HG02981 (cell line): ENCODE measurements around the gene CHMP3.
"Not testable (repeated sequence)": the region's sequence is repeated elsewhere in the genome, so short reads cannot be mapped to it uniquely, and the experiment has no call there.

Source experiments
- ATAC-seq: cut with Tn5 transposase; IDR thresholded peaks from one replicate; pipeline ENCODE4 v1.9.1; 2021; ENCODE audit warnings: mild to moderate bottlenecking, moderate library complexity; ENCODE audit not compliant: unreplicated experiment

The CHMP3 gene

DNA sequence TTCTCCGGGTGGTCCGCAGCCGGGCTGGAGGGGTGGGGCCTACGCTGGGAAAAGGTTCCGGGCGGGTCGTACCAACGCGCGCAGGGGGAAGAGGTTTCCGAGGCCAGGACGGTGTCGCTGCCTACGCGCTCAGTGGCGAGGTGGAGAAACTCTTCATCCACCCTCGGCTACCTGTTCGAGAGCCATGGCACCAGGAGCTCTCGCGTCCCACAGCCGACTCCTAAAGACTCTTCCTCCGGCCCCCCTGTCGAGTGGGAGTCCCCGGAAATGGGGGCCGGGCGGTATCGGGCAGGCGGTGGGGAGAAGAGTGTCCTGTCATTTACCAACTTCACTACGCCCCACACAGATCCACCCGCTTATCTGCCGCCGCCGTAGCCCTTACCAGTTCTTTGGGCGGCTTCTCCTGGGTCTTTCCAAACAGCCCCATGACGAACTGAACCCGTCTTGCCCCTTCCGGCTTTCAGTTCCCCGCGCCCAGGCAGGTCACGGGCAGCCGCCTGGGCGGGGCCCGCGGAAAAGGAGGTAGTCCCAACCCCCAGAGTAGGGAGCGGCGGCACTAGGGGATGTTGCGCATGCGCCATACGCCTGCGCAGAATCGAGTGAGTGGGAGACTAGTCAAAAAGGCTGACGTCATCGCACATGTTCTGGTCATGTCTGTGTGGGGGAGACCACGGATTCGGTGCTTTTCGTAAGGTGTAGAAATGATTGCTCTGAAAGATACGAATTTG, at the start of gene CHMP3:
TSS of gene CHMP3 (minus strand) at position 522 of the 728 bp plus-strand sequence. CDS start at position 427, 95 bp downstream.
- ATAC-seq: peak; percentile 92

GRCh38 chr2:86610871-86611270, 47.6 kb upstream of the CHMP3 start:
- no peak for ATAC-seq

- ATAC-seq: no peak
Observed at GRCh38 chr2:86608832-86609410, 45.7 kb upstream of the CHMP3 start.

DNA sequence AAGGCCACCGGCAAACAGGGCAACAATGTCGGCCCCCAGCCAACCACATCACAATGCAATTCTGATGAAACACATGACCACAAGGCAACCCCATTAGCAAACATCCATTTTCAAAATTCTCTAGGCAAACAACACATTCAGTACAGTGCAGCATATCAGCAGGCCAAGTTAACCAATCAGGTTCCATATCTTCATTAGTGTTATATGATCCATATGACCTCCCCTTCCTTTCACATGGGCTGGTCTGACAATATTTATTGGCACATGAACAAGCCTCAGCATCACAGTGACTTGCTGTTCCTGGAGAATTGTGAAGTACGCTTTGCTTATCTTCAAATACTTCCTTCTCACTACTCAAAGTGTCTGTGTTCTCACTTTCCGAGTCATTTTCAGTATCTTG, 40.7 kb upstream of the CHMP3 start:
- ATAC-seq: no peak

GRCh38 chr2:86598966-86599365, 35.7 kb upstream of the CHMP3 start:
- no peak for ATAC-seq

DNA sequence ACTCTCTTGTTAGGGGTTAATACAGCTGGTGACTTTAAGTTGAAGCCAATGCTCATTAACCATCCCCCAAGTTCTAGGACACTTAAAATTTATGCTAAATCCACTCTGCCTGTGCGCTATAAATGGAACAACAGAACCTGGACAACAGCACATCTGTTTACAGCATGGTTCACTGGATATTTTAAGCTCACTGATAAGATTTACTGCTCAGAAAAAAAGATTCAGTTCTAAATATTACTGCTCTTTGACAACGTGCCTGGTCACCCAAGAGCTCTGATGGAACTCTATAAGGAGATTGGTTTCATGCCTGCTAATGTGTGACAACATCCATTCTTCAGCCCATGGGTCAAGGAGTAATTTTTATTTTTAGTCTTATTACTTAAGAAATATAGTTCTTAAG, 32.9 kb upstream of the CHMP3 start:
- no peak for ATAC-seq

DNA sequence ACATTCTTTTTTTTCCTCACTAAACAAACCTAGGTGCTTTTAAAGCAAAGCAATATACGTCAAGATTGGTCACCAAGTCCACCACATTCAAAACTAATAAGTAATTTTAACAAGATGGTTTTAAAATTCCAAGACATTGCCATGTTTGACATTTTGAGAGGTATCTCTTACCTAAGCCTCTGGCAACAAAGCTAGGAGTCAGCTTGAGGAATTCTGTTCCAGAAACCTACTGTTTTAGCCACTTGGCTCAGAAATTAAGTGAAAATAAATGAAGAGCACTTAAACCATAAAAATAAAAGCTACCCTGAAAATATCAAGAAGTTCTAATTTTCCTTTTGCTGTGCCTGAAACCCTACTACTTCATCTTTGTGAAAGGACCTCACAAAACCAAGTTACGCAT, 30.0 kb upstream of the CHMP3 start:
- no peak for ATAC-seq

DNA sequence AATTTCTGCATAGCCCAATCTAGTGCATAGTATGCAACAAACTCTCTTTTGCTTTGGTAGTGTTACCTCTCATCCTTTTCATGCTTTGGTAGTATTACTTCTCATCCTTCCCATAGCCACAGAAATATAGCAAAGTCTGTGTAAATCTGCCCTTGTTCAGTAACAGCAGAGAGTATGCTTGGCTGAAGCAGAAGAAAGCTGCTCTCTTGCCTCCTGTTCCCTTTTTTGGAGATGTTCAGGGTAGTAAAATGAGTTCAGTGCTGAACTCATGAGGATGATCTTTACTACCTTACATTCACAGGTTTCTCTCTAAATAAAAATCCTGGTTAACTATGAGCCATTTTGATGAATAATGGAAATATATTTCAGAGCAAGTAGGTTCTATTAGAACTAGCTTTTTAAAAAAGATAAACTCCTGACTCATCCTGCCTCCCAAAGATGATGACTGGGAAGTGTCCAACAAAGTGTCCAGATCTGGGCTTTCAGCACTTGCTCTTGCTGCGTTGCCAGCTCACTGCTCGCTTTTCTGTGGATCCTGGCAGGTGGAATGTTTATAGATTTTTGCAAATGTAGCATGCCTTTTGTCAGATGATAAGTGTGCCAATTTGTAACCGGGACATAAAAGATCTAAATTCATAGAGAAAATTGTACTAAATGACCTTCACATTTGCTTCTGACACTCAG, 29.4 kb upstream of the CHMP3 start:
- ATAC-seq: no peak

- not testable (repeated sequence) for ATAC-seq
Observed at GRCh38 chr2:86589701-86590100, 26.5 kb upstream of the CHMP3 start.

GRCh38 chr2:86584151-86584913, 21.1 kb upstream of the CHMP3 start:
- peak; percentile 50 for ATAC-seq

DNA sequence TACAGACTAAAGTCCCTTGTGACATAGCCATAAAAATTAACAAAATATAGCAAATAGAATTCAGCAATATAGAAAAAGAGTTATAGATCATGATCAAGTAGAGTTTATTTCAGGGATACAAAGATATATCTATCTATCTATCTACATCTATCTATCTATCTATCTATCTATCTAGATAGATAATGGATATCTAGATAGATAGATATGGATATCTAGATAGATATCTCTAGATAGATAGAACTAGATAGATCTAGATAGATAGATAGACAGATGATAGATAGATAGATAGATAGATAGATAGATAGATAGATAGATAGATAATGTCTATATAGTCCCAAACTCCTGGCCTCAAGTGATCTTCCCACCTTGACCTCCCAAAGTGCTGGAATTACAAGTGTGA, 17.3 kb upstream of the CHMP3 start:
- ATAC-seq: no peak

DNA sequence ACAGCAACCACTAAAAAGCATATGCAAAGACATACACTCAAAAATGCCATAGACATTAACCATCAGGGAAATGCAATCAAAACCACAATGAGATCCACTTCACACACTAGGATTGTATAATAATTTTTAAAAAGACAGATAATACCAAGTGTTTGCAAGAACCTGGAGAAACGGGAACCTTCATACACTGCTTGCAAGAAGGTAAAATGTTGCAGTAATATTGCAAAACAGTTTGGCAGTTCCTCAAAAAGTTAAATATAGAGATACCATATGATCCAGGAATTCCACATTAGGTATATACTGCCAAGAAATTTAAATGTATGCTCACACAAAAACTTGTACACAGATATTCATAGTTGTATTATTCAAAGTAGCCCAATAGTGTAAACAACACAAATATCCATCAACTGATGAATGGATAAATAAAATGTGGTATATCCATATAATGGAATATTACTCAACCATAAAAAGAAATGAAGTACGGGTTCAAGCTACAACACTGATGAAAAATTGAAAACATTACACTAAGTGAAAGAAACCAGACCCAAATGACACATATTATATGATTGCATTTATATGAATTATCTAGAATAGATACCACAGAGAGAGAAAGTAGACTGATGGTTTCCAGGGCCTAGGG, 14.7 kb upstream of the CHMP3 start:
- ATAC-seq: no peak

DNA sequence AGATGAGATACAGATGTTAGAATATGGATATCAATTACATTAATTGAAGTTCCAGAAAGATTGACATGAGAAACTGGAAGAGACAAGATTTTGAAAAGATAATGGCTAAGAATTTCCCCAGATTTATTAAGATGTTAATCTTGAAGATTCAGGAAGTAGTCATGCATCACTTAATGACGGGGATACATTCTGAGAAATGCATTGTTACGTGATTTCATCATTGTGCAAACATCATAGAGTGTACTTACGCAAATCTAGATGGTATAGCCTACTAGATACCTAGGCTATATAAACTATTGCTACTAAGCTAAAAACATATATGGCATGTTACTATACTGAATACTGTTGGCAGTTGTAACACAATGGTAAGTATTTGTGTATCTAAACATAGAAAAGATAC, 6.8 kb upstream of the CHMP3 start:
- no peak for ATAC-seq

DNA sequence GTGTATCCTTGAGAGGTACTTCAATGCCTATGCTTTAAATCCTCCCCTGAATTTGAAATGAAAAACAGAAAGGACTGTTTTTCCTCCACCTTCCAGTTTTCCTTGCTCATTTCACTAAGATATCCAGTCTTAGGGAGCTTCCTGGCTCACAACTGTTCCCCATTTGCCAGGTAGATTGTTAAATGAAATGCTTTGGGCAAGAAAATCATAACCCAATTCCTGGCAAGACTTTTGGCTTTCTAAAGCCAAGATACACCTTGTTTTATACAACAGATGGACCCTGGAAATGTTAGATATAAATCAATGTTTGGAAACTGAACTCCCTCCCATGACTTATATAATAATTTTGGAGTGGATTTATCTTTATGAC, 3.6 kb upstream of the CHMP3 start:
- no peak for ATAC-seq

- no peak for ATAC-seq
Observed at GRCh38 chr2:86566158-86566820, 3.0 kb upstream of the CHMP3 start.

DNA sequence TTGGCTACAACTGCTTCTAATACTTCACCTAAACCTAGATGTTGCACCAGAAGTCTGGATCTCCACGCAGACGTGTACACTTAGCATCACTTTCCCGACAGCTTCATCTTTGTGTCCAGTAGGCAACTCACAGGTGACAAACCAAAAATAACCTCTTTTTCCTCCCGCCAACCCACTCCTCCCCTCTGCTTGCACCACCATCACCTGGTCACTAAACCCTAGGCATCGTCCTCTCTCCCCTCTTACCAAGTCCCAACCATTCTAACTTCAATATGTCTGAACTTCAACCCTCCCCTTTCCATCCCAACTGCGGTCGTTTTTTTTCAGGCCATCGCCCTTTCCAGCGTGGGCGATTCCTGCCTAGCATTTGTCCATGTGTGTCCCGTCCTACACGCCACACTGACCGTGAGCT, 413 bp upstream of the CHMP3 start:
- ATAC-seq: no peak

GRCh38 chr2:86562485-86562921, 740 bp downstream of the CHMP3 start:
- ATAC-seq: no peak

- no peak for ATAC-seq
Observed at GRCh38 chr2:86557836-86558235, 5.4 kb downstream of the CHMP3 start.

DNA sequence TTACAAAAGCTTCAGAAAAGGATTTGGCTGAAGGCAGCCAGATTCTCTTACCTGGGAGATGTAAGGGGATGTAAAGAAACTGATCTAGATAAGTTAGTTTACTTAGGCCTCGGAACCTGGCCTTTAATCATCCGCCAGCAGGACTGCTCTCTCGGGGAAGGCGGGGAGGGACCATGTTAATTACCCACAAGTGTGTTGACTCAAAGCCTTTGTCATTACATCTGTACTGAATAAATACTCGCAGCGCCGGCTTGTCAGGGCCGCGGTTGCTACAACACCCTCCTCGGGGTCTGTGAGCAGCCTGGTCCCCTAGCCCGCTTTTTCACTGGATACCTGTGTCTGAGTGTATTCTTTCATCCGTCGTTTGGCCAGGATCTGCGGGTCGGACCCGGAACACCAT, 6.7 kb downstream of the CHMP3 start:
- no peak for ATAC-seq

DNA sequence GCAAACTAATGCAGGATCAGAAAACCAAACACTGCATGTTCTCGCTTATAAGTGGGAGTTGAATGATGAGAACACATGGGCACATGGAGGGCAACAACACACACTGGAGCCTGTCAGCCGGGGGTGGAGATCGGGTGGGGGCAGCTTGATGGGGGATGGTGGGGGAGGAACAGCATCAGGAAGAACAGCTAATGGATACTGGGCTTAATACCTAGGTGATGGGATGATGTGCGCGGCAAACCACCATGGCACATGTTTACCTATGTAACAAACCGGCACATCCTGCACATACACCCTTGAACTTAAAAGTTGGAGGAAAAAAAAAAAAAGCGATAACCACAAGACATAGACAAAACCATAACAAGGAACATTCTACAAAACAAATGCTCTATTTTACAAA, 10.4 kb downstream of the CHMP3 start:
- no peak for ATAC-seq
